HPDE6-E6E7 (cell line): ENCODE measurements around the gene DGCR2.
A peak's percentile ranks its signal among the peaks of the same experiment; 100 is the strongest.
"Not testable (repeated sequence)": the region's sequence is repeated elsewhere in the genome, so short reads cannot be mapped to it uniquely, and the experiment has no call there.

ENCODE experiments used
- DNase-seq: peaks from one replicate; pipeline ENCODE4 v3.0.0; 2011; ENCODE audit warnings: missing footprints; ENCODE audit errors: extremely low spot score

The DGCR2 gene

GRCh38 chr22:19109198-19110063, 12.8 kb downstream of the DGCR2 start:
- DNase-seq, result peak; percentile 54

GRCh38 chr22:19108807-19109197, 13.4 kb downstream of the DGCR2 start:
- no peak for DNase-seq

GRCh38 chr22:19107730-19108074, 14.5 kb downstream of the DGCR2 start:
- DNase-seq, result no peak

- DNase-seq, result no peak
These were observed 15.1 kb downstream of the DGCR2 start for GRCh38 chr22:19106886-19107729.

GRCh38 chr22:19105867-19106802, 16.1 kb downstream of the DGCR2 start:
- DNase-seq, result no peak

- DNase-seq, result no peak
These were observed 16.8 kb downstream of the DGCR2 start for GRCh38 chr22:19105456-19105855.

GRCh38 chr22:19103880-19104821, 18.1 kb downstream of the DGCR2 start:
- no peak for DNase-seq

- DNase-seq, result no peak
These were observed 24.1 kb downstream of the DGCR2 start for GRCh38 chr22:19098157-19098556.

GRCh38 chr22:19097518-19097917, 24.7 kb downstream of the DGCR2 start:
- no peak for DNase-seq

GRCh38 chr22:19096555-19096954, 25.7 kb downstream of the DGCR2 start:
- no peak for DNase-seq

GRCh38 chr22:19094393-19094997, 27.7 kb downstream of the DGCR2 start:
- DNase-seq, result no peak

GRCh38 chr22:19092725-19093124, 29.5 kb downstream of the DGCR2 start:
- DNase-seq, result no peak

GRCh38 chr22:19090586-19091127, 31.6 kb downstream of the DGCR2 start:
- no peak for DNase-seq

GRCh38 chr22:19090183-19090582, 32.0 kb downstream of the DGCR2 start:
- no peak for DNase-seq

GRCh38 chr22:19088866-19089595, 33.2 kb downstream of the DGCR2 start:
- DNase-seq, result no peak

GRCh38 chr22:19086896-19087295, 35.3 kb downstream of the DGCR2 start:
- no peak for DNase-seq

GRCh38 chr22:19086417-19086816, 35.8 kb downstream of the DGCR2 start:
- DNase-seq, result no peak

- DNase-seq, result peak; percentile 31
These were observed 36.9 kb downstream of the DGCR2 start for GRCh38 chr22:19085233-19085718.

GRCh38 chr22:19084586-19084985, 37.6 kb downstream of the DGCR2 start:
- DNase-seq, result not testable (repeated sequence)
